CD4-positive, CD25-positive, alpha-beta regulatory T cell (primary cell): ENCODE data around the gene FGD6. TPM values are rescaled to one million over a fixed set of nuclear protein-coding genes. Genes with fewer than 3 reads are reported as not detected.
"Not testable (repeated sequence)": the region's sequence is repeated elsewhere in the genome, so short reads cannot be mapped to it uniquely, and the experiment has no call there.

Experiments used
- ATAC-seq, 2 donors: fragments of 150-1000 bp; cut with Tn5 transposase; one replicate each; pipeline ENCODE4 v1.10.0; 2021; ENCODE audit warnings: low read depth in 2 of 2, moderate number of reproducible peaks in 2 of 2, moderate library complexity in 1 of 2
- DNase-seq, 3 donors: peaks; one replicate each; pipeline versions ENCODE4 v3.0.0 to v3.0.0-alpha.2; 2012 to 2022; ENCODE audit warnings: mixed read lengths in 1 of 3
- H3K27ac ChIP-seq: one replicate; pipeline ENCODE4 v1.7.0; 2013; ENCODE audit warnings: mild to moderate bottlenecking, low read length; ENCODE audit not compliant: insufficient read depth, poor library complexity, severe bottlenecking
- H3K27me3 ChIP-seq: one replicate; pipeline ENCODE4 v1.7.0; 2013; ENCODE audit warnings: low read length; ENCODE audit not compliant: control insufficient read depth, insufficient read depth
- H3K36me3 ChIP-seq: one replicate; pipeline ENCODE4 v1.7.0; 2013; ENCODE audit warnings: mild to moderate bottlenecking, low read length, moderate library complexity; ENCODE audit not compliant: control insufficient read depth, insufficient read depth
- H3K4me1 ChIP-seq: 2 replicates; pipeline ENCODE4 v1.7.0; 2013; ENCODE audit warnings: mild to moderate bottlenecking, low read length; ENCODE audit not compliant: insufficient read depth, control insufficient read depth, poor library complexity, severe bottlenecking
- H3K4me3 ChIP-seq: one replicate; pipeline ENCODE4 v1.7.0; 2013; ENCODE audit warnings: low read depth, mild to moderate bottlenecking, low read length, moderate library complexity
- H3K9me3 ChIP-seq, 2 experiments: 1 replicate in 1 of 2; 2 replicates in 1 of 2; pipeline ENCODE4 v1.7.0; 2013; ENCODE audit warnings: low read length in 2 of 2, mild to moderate bottlenecking in 1 of 2, moderate library complexity in 1 of 2; ENCODE audit not compliant: control insufficient read depth in 2 of 2
- H3K27ac Mint-ChIP-seq, 3 donors: one replicate each; pipeline ENCODE4 v1.8.0; 2020 to 2022; ENCODE audit warnings: mild to moderate bottlenecking in 3 of 3, mixed read lengths in 3 of 3, moderate library complexity in 2 of 3
- H3K27me3 Mint-ChIP-seq: one replicate; pipeline ENCODE4 v1.8.0; 2022; ENCODE audit warnings: mild to moderate bottlenecking, mixed read lengths
- H3K36me3 Mint-ChIP-seq: one replicate; pipeline ENCODE4 v1.8.0; 2020; ENCODE audit warnings: mixed read lengths
- H3K4me1 Mint-ChIP-seq, 4 donors: one replicate each; pipeline ENCODE4 v1.8.0; 2020 to 2022; ENCODE audit warnings: mixed read lengths in 4 of 4, mild to moderate bottlenecking in 1 of 4
- H3K4me3 Mint-ChIP-seq, 4 donors: one replicate each; pipeline ENCODE4 v1.8.0; 2020 to 2022; ENCODE audit warnings: mild to moderate bottlenecking in 4 of 4, mixed read lengths in 4 of 4, moderate library complexity in 3 of 4
- H3K9me3 Mint-ChIP-seq, 7 donors: one replicate each; pipeline ENCODE4 v1.8.0; 2020 to 2022; ENCODE audit warnings: mixed read lengths in 7 of 7, mild to moderate bottlenecking in 3 of 7, moderate library complexity in 2 of 7
- polyA plus RNA-seq, 4 donors: library from polyadenylated mRNA; unstranded; fragments of 300-500 nt; fragmentation: Illumina TruSeq; gene quantifications; one replicate each; pipeline ENCODE4 v1.2.3, GENCODE V29; 2021
- total RNA-seq: library from RNA; stranded (reverse); gene quantifications from one replicate; pipeline ENCODE4 v1.2.3, GENCODE V29; 2022

The FGD6 gene
- total and polyA plus RNA-seq, 5 donors from 2014 or later: 0.06 to 0.79 (median 0.09) TPM; not detected in 1

DNA sequence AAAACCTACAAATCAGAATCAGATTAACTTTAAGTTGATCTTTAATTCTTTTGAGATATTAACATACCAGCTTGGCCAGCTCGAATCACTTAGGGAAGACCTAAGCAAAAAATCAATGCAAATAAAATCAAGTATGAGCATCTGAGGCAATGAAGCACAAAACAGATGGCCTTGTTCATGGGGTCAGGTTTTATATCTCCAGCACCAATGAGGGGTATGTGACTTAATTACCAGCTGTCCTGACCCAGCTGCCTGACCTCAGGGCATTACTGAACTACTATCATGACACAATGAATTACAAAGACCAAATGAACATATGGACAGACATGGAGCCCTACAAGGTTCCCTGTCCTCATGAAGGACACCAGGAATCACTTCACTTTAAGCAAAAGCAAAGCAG, 70.5 kb downstream of the FGD6 start:
- Histone ChIP-seq H3K4me3 (no peak overlapping the region), H3K4me1 (no peaks in the 10 kb centered on the region), H3K9me3 (no peaks in the 10 kb centered on the region), H3K27ac (no peak overlapping the region), H3K27me3 (no peaks in the 10 kb centered on the region), H3K36me3 (no peaks in the 10 kb centered on the region)
- Mint-ChIP-seq H3K4me1 (no peaks in the 10 kb centered on the region), H3K27me3 (peaks cover 6% of the 10 kb centered on the region), H3K36me3 (no peaks in the 10 kb centered on the region), H3K9me3 (no peaks in the 10 kb centered on the region), H3K27ac (no peak overlapping the region), H3K4me3 (no peak overlapping the region)
- DNase-seq (no peak), ATAC-seq (no peak)

GRCh38 chr12:95143621-95144205, 73.6 kb downstream of the FGD6 start:
- Mint-ChIP-seq H3K36me3 (no peaks in the 10 kb centered on the region), H3K4me3 (no peak overlapping the region), H3K27me3 (peaks cover 6% of the 10 kb centered on the region), H3K9me3 (no peaks in the 10 kb centered on the region), H3K27ac (no peak overlapping the region), H3K4me1 (no peaks in the 10 kb centered on the region)
- ATAC-seq (no peak), DNase-seq (no peak)
- H3K9me3 ChIP-seq: no peaks in the 10 kb centered on the region
- no peaks in the 10 kb centered on the region for H3K4me1 ChIP-seq
- no peaks in the 10 kb centered on the region for H3K36me3 ChIP-seq
- H3K27me3 ChIP-seq: no peaks in the 10 kb centered on the region
- no peak overlapping the region for H3K27ac ChIP-seq
- no peak overlapping the region for H3K4me3 ChIP-seq

DNA sequence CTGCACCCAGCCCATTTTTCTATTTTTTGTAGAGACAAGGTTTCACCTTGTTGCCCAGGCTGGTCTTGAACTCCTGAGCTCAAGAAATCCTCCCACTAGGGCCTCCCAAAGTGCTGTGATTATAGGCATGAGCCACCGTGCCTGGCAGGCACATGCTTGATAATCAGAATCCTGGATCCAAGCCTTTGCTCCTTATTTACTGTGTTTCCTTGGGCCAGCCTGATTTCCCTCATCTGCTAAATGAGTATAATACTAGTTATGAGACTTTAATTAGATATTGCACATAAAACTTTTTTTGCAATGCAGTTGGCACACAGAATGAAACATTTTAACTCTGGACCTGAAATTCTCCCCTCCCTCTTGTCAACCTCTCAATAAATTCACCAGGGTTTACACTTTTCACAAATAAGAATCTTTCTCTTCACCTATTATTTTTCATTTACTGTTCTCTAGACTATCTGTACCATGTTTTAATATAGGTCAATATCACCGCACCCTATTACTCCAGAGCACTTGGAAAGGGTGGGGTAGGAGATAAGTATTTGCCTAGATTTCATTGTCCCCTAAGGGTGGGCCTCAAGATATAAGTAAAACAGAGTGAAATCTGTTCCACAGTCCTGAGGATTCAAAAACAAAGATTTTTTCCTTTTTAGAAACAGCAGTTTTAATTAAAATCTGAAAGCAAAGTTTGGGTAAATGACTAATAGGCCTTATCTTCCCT, 74.7 kb downstream of the FGD6 start:
- no peak for ATAC-seq
- no peak for DNase-seq
- H3K27ac ChIP-seq: no peak overlapping the region
- Mint-ChIP-seq H3K36me3 (no peaks in the 10 kb centered on the region), H3K4me3 (no peak overlapping the region), H3K27me3 (peaks cover 6% of the 10 kb centered on the region), H3K9me3 (no peaks in the 10 kb centered on the region), H3K4me1 (no peaks in the 10 kb centered on the region), H3K27ac (no peak overlapping the region)
- no peaks in the 10 kb centered on the region for H3K4me1 ChIP-seq
- no peak overlapping the region for H3K4me3 ChIP-seq
- H3K27me3 ChIP-seq: no peaks in the 10 kb centered on the region
- no peaks in the 10 kb centered on the region for H3K9me3 ChIP-seq
- no peaks in the 10 kb centered on the region for H3K36me3 ChIP-seq

- H3K27ac Mint-ChIP-seq: no peak overlapping the region
- H3K4me3 Mint-ChIP-seq: no peak overlapping the region
- H3K4me1 ChIP-seq: no peaks in the 10 kb centered on the region
- H3K27me3 Mint-ChIP-seq: peaks cover 6% of the 10 kb centered on the region
- no peak for ATAC-seq
- DNase-seq: no peak
- peaks cover 0 to 1% (median 0%) of the 10 kb centered on the region in 7 donors for H3K9me3 Mint-ChIP-seq
- H3K36me3 Mint-ChIP-seq: no peaks in the 10 kb centered on the region
- H3K9me3 ChIP-seq: no peaks in the 10 kb centered on the region
- no peaks in the 10 kb centered on the region for H3K4me1 Mint-ChIP-seq
- H3K27me3 ChIP-seq: no peaks in the 10 kb centered on the region
- no peak overlapping the region for H3K4me3 ChIP-seq
- H3K36me3 ChIP-seq: no peaks in the 10 kb centered on the region
- H3K27ac ChIP-seq: no peak overlapping the region
Observed at GRCh38 chr12:95141310-95141709, 76.0 kb downstream of the FGD6 start.

DNA sequence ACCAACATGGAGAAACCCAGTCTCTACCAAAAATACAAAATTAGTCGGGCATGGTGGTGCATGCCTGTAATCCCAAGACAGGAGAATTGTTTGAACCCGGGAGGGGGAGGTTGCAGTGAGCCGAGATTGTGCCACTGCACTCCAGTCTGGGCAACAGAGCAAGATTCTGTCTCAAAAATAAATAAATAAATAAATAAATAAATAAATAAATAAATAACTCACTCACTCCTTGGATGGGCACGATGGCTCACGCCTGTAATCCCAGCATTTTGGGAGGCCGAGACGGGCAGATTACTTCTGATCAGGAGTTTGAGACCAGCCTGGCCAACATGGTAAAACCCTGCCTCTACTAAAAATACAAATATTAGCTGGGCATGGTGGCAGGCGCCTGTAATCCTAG, 79.2 kb downstream of the FGD6 start:
- not testable (repeated sequence) for H3K27ac ChIP-seq, H3K27ac Mint-ChIP-seq

GRCh38 chr12:95136598-95136997, 80.7 kb downstream of the FGD6 start:
- Mint-ChIP-seq H3K4me1 (no peaks in the 10 kb centered on the region), H3K9me3 (peaks cover 0 to 1% (median 0%) of the 10 kb centered on the region in 7 donors), H3K36me3 (no peaks in the 10 kb centered on the region), H3K4me3 (no peak overlapping the region), H3K27ac (no peak overlapping the region), H3K27me3 (no peaks in the 10 kb centered on the region)
- H3K27me3 ChIP-seq: no peaks in the 10 kb centered on the region
- DNase-seq (no peak), ATAC-seq (no peak)
- H3K36me3 ChIP-seq: no peaks in the 10 kb centered on the region
- no peaks in the 10 kb centered on the region for H3K9me3 ChIP-seq
- no peak overlapping the region for H3K27ac ChIP-seq
- H3K4me1 ChIP-seq: no peaks in the 10 kb centered on the region
- H3K4me3 ChIP-seq: no peak overlapping the region

More for the DNA sequence above, 79.2 kb downstream of the FGD6 start:
- not testable (repeated sequence) for H3K4me1 ChIP-seq, H3K27me3 ChIP-seq, H3K4me3 Mint-ChIP-seq, H3K9me3 ChIP-seq, H3K4me3 ChIP-seq, H3K27me3 Mint-ChIP-seq, H3K9me3 Mint-ChIP-seq, H3K4me1 Mint-ChIP-seq, H3K36me3 Mint-ChIP-seq, DNase-seq, ATAC-seq, H3K36me3 ChIP-seq

DNA sequence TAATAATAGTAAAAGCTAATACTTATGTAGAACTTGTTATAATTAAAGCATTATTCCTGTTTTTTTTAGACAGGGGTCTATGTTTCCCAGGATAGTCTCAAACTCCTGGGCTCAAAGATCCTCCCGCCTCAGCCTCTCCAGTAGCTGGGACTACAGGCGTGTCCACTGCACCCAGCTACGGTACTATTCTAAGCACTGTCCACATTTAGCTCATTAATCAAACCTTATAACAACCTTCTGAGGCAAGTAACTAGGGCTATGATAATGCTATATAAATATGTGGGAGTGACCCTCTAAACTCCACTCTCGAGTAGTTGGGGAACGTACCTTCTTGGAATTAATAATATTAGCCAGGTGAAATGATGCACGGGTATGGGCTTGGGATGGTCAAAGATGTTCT, 83.2 kb downstream of the FGD6 start:
- ATAC-seq: no peak
- Mint-ChIP-seq H3K27ac (no peak overlapping the region), H3K4me1 (no peaks in the 10 kb centered on the region), H3K27me3 (peaks cover under 1% of the 10 kb centered on the region), H3K9me3 (peaks cover 0 to 1% (median 0%) of the 10 kb centered on the region in 7 donors), H3K4me3 (no peak overlapping the region), H3K36me3 (no peaks in the 10 kb centered on the region)
- no peaks in the 10 kb centered on the region for H3K4me1 ChIP-seq
- no peaks in the 10 kb centered on the region for H3K36me3 ChIP-seq
- H3K27ac ChIP-seq: no peak overlapping the region
- no peak overlapping the region for H3K4me3 ChIP-seq
- no peaks in the 10 kb centered on the region for H3K27me3 ChIP-seq
- no peaks in the 10 kb centered on the region for H3K9me3 ChIP-seq
- no peak for DNase-seq
